NK-92 (cell line): ENCODE results near the gene RNF151.

ENCODE experiments used
- DNase-seq: peaks from one replicate; lab custom pipeline; 2025; ENCODE audit not compliant: unreplicated experiment; lab: John Stamatoyannopoulos, UW

Gene RNF151

DNA sequence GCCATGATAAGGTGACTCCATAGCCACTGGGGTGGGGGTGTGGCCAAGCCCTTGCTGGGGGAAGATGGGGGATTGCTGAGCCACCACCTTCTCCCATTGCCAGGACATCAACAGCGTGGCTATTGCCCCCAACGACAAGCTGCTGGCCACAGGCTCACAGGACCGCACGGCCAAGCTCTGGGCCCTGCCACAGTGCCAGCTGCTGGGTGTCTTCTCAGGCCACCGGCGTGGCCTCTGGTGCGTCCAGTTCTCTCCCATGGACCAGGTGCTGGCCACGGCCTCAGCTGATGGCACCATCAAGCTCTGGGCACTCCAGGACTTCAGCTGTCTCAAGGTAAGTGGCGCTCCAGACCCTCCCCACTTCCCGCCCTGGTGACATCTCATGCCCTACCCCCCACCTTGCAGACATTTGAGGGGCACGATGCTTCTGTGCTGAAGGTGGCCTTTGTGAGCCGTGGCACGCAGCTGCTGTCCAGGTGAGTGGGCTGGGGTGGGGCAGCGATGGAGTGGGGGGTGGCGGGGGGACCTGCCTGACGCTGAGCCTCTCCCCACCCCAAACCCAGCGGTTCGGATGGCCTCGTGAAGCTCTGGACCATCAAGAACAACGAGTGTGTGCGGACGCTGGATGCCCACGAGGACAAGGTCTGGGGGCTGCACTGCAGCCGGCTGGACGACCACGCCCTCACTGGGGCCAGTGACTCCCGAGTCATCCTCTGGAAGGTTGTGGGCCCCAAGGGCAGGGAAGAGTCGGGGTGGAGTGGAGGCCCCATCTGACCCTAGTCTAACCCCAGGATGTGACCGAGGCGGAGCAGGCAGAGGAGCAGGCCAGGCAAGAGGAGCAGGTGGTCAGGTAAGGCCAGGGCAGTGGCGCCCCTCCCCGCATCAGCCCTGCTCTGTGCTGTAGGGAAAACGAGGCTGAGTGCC lies 10.6 kb downstream of the RNF151 start:
- DNase-seq, result no peak

DNA sequence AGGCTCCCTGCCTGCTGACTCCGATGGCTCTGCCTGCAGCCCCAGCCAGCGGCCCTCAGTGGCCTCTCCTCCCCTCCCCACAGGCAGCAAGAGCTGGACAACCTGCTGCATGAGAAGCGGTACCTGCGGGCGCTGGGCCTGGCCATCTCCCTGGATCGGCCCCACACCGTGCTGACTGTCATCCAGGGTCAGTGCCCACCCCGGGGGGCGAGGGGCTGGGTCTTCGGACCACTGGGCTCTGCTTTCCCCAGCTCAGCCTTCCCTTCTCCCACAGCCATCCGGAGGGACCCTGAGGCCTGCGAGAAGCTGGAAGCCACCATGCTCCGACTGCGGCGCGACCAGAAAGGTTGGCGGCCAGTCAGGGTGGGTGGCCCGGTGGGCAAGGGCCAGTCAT lies 11.2 kb downstream of the RNF151 start:
- no peak for DNase-seq

DNA sequence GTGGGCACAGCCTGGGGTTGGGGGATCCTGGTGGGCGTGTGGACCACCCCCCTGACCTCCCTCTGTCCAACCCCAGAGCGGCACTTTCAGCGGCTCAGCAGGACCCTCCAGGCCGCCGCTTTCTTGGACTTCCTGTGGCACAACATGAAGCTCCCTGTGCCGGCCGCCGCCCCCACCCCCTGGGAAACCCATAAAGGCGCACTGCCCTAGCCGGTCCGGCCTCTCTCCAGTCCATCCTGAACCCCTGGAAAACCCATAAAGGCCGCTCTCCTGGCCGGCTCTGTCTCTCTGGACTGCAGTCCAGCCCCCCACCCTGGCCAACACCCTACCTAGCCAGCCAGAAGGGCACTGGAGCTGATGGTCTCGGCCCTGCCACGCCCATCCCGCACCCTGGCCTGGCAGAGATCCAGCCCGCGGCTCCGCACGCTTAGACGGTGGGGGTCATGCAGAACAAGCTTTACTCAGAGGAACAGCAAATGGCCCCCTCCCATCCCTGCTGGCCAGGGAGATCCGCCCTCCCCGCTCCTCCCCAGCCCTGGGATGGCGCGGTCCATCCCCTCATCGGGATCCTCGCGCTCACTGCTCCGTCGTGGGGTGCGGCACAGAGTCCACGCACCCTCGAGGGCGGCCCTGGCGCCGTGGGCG lies 11.9 kb downstream of the RNF151 start:
- no peak for DNase-seq

DNA sequence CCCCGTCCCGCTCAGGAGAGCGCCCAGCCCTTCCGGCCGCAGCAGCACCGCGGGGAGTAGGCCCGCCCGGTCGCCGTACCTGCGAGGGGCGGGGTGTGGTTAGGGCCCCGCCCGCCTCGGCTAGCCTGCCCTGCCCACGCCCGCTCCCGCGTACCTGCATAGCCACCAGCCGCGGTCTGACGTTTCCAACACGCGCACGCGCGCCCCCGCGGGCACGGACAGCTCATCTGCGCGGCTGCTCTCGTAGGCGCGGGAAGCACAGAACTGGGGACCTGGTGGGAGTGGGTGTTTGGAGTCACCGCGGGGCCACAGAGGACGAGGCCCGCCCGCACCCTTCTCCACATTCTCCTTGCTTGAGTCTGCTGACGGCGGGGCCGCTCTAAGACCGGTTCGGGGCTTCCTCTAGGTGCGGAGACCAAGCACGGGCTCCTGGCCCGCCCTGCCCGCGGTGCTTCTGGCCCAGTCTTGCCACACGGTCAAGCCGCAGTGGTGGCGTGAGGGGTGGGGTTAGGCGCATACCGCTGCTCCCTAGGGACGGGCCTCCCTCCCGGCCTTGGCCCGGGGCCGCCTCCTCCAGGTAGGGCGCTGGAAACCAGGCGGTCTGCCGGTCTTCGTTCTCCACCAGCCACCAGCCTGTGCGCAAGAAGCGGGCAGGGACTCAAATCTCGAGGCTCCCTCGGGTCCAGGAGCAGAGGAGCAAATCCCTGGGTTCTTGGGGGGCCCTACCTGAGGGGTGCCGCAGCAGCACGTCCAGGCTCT lies 12.8 kb downstream of the RNF151 start:
- DNase-seq, result no peak

DNA sequence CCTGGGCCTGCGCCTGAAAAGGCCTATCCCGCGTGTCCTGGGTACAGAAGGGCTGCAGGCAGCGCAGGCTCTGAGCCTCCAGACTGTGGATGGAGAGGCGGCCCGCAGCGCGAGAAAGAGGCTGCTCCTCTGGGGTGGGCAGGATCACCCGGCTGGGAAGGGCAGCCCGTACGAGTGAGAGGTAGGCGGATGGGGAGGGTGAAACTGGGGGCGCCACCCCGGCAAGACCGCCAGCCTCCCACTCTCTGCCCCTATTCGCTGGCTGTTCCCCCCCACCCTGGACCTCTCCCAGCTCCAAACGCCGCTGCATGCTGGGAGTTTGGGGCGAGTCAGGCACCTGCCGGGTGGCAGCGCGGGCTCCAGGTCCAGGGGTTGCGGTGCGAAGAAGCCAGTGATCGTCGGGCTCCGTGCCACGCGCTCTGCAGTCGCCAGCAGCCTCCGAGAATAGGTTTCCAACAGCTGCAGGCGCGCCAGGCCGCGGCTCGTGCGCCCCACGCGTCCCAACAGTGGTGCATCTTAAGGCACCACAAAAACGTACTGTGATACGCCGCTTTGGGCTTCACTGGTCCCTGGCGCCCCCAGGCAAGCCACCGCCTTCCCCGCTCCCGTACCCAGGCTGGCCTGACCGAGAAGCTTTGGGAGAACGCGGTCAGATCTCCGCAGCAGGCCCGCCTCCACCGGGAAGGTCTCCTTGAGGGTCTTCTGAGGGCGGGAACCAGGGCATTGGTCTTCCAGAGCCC lies 13.5 kb downstream of the RNF151 start:
- no peak for DNase-seq

DNA sequence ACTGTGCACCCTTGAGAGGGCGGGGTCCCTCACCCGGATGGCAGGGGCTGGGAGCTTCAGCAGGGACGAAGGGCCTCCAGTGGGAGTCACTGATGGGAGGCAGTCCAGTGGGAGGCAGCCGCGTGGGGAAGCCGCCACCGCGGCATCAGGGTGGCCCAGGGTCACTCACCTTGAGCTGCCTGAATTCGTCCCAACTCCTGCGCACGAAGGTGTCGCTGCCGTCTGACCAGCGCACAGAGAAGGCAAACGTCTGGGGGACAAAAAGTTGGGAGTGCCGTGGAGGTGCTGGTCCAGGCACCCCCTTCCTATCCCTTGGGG lies 14.1 kb downstream of the RNF151 start:
- no peak for DNase-seq

DNA sequence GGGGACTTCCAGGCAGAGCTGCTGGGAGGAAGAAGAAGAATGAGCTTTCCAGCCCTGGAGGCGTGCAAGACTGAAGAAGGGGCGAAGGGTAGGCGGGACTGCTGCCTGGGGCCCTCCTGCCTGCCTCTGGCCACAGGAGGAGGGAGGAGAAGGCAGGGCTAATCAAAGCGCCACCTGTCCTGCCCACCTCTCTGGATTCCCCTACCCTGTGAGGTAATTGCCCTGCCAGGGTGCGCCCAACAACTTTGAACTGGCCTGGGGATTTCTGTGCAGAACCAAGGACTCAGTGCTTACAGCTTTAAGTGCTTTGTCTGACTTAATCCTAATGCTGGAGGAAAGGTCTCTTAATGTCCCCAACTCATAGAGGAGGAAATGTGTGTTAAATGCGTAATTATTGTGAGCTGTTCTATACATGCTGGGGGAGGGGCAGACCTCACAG lies 14.8 kb downstream of the RNF151 start, which contains the start of gene NOXO1:
Gene NOXO1, minus strand, starts transcription at position 72 of the 439 bp plus-strand sequence. CDS start 290 bp downstream, outside the sequence.
- DNase-seq, result no peak

DNA sequence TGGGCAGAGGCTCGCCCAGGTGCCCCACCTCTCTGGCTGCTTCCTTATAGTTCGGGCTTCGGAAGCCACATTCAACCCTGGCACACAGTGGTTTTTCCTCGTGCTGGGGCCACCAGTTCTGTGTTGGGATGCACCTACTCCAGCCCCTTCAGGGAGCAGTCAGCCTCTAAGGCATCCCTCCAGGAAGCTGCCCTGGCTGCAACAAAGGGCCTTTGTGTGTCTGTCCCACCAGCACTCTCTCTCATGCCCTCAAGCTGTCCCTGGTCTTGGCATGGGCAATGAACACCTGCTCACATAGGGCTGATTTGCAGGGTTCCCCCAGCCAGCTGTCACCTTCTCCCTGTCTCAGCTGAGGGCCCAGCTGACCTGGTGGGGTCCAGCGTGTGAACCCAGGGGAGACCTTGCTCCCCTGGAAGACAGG lies 15.4 kb downstream of the RNF151 start:
- no peak for DNase-seq

DNA sequence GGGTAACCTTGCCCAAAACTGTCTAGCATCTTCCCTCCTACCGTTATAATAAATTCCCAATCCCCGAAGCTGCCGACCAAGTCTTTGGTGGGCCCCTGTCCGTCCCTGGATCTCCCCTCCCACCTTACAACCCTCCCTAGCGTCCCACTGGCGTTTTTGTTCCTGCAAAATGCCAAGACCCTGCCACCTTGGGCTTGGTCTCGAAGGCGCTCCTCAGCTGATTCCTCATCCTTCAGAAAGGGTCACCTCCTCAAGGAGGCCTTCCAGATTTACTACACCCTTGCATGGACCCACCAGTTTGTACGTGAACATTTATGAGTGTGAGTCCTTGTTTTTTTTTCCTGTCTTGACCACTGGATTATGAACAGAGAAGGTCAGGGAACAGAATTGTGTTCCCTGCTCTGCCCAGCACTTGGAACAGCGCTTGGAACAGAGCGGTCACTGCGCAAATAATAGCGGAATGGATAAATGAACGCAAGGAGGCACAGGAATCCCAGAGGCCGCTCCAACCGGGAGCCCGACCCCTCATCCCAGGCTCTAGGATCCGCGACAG lies 16.4 kb downstream of the RNF151 start:
- no peak for DNase-seq

DNA sequence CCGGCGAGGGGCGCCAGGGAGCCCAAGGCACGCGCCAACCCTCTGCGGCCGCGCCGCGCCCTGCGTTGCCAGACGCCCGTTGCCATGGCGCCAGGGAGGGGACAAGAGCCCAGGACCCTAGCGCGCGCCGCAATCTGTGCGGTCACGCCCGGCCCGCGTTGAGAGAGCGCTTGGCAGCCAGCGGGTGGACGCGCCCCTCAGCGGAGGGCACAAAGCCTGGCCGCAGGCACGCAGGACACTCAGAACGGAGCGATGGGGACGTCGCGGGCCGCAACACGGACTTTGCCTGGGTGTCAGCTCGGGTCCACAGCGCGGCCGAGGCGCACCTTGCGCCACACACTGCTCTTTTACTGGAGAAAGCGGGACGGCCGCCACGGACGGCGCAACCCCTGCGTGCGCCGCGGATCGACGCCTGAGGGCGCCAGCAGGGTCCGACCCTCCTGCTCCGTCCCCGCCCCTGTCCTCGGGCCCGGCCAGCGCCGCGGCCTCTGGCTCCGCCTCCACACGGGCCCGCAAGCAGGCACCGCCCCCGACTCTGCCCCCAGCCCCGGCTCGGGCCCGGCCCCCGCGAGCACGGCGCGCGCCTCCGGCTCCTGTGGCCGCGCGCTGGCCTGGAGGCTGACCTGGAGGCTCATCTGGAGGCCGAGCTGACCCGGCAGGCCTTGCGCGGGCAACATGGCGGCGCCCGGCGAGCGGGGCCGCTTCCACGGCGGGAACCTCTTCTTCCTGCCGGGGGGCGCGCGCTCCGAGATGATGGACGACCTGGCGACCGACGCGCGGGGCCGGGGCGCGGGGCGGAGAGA lies 17.1 kb downstream of the RNF151 start, which contains the start of gene GFER:
Gene GFER, plus strand, starts transcription at position 650 of the 803 bp plus-strand sequence. Its CDS starts 26 bp downstream, at position 676.
- DNase-seq, result no peak

DNA sequence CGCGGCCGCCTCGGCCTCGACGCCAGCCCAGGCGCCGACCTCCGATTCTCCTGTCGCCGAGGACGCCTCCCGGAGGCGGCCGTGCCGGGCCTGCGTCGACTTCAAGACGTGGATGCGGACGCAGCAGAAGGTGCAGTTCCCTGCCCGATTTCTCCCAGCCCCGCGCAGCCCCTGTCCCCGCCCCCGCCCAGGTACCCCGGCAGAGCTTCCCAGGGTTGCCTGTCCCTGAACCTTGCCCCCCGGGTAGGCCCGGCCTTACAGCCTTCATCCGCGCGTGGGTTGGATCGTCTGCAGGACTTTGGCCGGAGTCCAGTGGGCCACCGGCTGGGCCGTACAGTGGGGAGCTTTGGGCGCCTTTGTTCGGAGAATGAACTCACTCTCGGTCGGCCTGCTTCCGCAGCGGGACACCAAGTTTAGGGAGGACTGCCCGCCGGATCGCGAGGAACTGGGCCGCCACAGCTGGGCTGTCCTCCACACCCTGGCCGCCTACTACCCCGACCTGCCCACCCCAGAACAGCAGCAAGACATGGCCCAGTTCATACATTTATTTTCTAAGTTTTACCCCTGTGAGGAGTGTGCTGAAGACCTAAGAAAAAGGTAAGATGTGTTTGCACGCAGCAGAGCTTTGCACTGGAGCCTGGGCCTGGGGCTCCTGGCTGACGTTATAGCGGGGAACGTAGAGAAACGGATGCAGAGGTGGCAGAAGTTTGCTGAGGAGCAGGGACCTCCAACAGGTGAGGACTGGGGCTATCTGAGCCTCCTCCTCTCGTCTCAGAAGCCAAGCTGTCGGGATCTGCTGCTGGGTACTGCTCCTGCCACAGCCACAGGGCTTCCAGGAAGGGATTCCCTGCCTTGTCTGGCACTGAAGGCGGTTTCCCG lies 17.9 kb downstream of the RNF151 start:
- no peak for DNase-seq

DNA sequence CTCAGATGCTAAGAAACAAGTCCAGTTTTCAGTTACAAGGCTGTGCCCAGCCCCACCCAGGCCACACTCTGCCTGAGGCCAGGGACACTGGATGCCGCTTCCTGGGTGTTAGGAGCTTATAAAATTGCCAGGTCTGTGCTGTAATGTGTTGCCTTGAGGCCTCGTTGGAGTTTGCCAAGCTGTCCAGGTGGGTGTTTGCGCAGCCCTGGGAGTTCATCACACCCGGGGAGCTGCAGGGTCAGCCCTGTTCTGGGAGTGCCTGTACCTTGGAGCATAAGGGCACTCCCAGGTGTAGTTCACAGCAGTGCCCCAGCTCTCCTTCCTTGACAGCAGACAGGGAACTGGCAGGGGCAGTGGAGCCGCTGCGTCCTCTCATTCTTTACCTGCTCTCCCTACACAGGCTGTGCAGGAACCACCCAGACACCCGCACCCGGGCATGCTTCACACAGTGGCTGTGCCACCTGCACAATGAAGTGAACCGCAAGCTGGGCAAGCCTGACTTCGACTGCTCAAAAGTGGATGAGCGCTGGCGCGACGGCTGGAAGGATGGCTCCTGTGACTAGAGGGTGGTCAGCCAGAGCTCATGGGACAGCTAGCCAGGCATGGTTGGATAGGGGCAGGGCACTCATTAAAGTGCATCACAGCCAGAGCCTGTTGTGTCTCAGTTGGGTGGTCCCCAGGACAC lies 19.0 kb downstream of the RNF151 start:
- DNase-seq, result no peak

DNA sequence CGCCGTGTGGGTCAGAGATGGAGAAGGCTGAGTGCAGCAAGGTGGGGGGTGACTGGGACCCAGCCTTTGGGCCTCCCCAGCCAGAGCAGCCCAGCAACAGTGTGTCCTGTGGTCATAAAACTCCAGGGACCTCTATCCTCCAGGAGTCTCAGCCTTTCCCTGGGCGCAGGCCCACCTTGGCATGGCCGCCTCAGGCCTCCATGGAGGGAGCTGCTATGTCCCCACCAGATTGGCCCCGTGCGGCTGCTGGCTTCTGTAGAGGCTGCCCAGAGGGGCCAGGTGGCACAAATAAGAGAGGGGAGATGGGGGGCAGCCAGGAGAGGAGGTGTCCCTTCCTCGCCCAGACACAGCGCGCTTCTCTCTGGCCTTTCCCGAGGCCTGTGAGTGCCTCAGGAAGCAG lies 20.5 kb downstream of the RNF151 start:
- no peak for DNase-seq

DNA sequence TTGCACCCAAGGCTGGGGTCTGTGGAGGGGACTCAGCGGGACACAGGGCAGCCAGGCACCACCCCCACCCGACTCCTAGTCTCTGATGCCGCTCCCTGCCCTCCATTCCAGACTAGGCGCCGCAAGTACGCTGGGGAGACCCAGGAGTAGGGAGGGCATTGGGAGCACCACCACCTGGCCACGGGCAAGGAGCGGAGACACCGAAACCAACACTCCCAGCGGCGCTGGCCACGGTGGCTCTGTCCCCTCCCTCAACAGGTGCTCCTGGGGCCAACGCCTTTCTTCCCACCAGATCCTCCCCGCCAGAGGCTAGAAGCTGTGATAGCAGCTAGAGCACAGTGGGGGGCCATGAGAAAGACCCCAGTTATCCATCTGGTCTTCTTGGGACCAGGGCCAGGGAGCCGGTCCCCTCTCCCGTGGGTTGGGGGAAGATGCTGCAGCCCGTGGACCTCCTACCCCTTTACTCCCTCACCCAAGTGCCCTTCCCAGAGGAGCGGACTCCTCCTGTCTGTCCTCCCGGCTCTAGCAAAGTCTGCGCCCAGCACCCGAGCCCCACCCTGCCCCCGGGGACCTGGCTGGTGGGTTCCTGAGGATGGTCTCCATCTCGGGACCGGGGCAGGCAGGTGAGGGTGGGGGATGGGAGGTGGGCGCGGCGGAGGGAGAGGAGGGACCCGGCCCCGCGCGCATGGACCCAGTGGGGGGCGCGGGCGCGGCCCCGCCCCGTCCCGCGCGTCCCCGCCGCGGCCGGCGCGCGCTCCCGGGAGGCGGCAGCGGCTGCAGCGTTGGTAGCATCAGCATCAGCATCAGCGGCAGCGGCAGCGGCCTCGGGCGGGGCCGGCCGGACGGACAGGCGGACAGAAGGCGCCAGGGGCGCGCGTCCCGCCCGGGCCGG lies 22.8 kb downstream of the RNF151 start, which contains the start of gene SYNGR3:
Gene SYNGR3, plus strand, starts transcription at position 762 of the 892 bp plus-strand sequence. CDS start 133 bp downstream, outside the sequence.
- no peak for DNase-seq

DNA sequence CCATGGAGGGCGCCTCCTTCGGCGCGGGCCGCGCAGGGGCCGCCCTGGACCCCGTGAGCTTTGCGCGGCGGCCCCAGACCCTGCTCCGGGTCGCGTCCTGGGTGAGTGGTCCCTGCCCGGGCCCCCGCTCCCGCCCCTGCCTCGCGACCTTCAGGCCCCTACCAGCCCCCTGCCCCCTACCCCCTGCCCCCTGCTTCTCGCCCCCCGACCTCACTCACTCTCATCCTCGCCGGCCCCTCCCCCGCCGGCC lies 23.4 kb downstream of the RNF151 start:
- no peak for DNase-seq

DNA sequence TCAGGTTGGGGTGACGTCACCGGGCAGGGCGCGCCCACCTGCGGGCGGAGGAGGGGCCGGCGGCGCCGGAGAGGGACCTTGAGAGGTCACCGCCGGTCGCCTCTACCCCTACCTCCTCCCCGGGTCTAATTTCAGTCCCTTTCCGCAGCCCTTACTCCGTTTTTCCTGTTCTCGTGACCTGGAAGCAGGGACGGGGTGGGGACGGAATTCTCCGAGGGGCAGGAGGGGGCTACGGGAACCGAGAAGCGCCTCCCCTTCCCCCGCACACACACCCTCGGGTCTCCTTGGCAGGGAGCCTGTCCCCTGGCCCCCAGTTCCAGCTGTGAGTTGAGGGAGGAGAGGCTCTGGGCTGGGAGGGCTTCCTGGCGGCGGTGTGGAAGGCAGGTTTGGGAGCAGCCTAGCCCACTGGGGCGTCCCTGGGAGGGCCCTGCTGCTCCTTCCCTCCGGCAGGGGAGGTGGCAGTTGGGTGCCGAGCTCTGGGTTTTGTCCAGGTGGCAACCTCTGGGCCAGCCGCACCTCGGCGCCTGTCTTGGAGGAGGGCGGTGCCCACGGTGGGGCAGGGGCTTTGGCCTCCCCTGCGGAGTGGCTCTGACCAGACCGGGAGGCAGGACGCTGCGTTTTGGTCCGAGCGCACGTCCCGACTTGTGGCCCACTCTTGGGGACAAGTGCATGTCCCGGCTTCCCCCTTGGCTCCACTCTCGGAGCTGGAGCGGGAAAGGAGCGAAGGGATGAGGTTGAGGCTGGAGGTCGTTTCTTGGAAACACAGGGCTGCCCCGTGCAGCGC lies 23.9 kb downstream of the RNF151 start:
- no peak for DNase-seq
